ENCODE data around the gene DHCR7. TPM values are rescaled to one million over a fixed set of nuclear protein-coding genes. Genes with fewer than 3 reads are reported as not detected.

DHCR7 gene
- total and polyA plus RNA-seq, 2 donors (not counting 1 experiment from before 2014, with no cell fraction given), result 6.9 to 15.3 TPM

DNA sequence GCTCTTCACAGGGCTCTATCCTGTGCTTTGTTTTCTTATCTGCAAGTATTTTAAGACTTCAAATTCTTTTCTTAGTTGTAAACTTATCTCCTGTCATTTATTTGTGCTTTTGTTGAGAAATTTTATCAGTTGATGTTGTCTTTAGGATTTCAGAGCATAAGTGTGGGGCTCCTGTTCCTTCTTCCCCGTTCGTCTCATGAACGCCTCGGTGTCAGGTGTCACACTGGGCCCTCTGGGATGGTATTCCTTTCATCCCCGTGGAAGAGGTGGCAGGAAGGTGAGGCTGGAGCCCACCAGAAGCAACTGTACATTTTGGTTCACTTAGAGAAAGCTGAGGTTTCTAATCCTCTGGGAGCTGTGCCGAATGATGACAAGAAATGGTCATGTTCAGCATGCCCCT is 22.8 kb upstream of the DHCR7 start:
- H3K9me3 Mint-ChIP-seq (ENCODE audit: insufficient read depth), result no peaks in the 10 kb centered on the region
- Histone ChIP-seq H3K36me3 (replicated peaks in 1 of 2; ENCODE audit: control extremely low read depth in 1 of 2, control insufficient read depth in 1 of 2, extremely low read depth in 1 of 2, insufficient read depth in 2 of 2, low read length in 1 of 2) (peaks cover 1 to 56% of the 10 kb centered on the region in 2 experiments), H3K4me2 (replicated peaks; ENCODE audit: low read depth, low read length, poor library complexity, severe bottlenecking) (no peak overlapping the region), H3K9ac (ENCODE audit: low read length) (no peak overlapping the region), H2AFZ (ENCODE audit: insufficient read depth, low read depth, low read length, poor library complexity, severe bottlenecking) (no peak overlapping the region), H3K4me3 (ENCODE audit: control extremely low read depth in 1 of 5, extremely low read depth in 1 of 5, insufficient read depth in 1 of 5, low read depth in 2 of 5, low read length in 4 of 5) (no peak overlapping the region), H3K4me1 (ENCODE audit: control insufficient read depth in 2 of 2, insufficient read depth in 2 of 2, low read length in 2 of 2) (no peaks in the 10 kb centered on the region), H3K79me2 (ENCODE audit: control insufficient read depth, insufficient read depth, low read length) (no peaks in the 10 kb centered on the region), H3K27ac (ENCODE audit: low read length in 2 of 2) (no peak overlapping the region), H3K9me3 (ENCODE audit: control extremely low read depth in 1 of 3, control insufficient read depth in 2 of 3, insufficient read depth in 1 of 3, low read length in 2 of 3) (peaks cover 0 to 3% (median 0%) of the 10 kb centered on the region in 3 donors), H3K27me3 (replicated peaks in 1 of 4; ENCODE audit: control extremely low read depth in 1 of 4, control insufficient read depth in 3 of 4, insufficient read depth in 4 of 4, low read length in 3 of 4) (no peaks in the 10 kb centered on the region), H4K20me1 (ENCODE audit: control insufficient read depth, insufficient read depth, low read length, poor library complexity, severe bottlenecking) (no peaks in the 10 kb centered on the region)
- H3K4me3 Mint-ChIP-seq, result no peak overlapping the region
- CTCF ChIA-PET, result no interaction called here
- DNase-seq (no peak), ATAC-seq (ENCODE audit: low read depth) (no peak)
- no peak overlapping the region for H3K27ac Mint-ChIP-seq
- POLR2A ChIA-PET, result no interaction called here
- 88% methylated on average over 6 of the region's 6 CpGs for WGBS (ENCODE audit: insufficient coverage)
- intact Hi-C loops (cut with micrococcal nuclease), result no loop called here
- H3K4me1 Mint-ChIP-seq, result no peaks in the 10 kb centered on the region
- H3K27me3 Mint-ChIP-seq, result no peaks in the 10 kb centered on the region
- no peak for TF ChIP-seq EZH2 (IDR thresholded peaks at IDR 0.05; ENCODE audit: borderline replicate concordance, insufficient read depth, low read depth, low read length, poor library complexity, severe bottlenecking)
- TF ChIP-seq, protein P1, sequence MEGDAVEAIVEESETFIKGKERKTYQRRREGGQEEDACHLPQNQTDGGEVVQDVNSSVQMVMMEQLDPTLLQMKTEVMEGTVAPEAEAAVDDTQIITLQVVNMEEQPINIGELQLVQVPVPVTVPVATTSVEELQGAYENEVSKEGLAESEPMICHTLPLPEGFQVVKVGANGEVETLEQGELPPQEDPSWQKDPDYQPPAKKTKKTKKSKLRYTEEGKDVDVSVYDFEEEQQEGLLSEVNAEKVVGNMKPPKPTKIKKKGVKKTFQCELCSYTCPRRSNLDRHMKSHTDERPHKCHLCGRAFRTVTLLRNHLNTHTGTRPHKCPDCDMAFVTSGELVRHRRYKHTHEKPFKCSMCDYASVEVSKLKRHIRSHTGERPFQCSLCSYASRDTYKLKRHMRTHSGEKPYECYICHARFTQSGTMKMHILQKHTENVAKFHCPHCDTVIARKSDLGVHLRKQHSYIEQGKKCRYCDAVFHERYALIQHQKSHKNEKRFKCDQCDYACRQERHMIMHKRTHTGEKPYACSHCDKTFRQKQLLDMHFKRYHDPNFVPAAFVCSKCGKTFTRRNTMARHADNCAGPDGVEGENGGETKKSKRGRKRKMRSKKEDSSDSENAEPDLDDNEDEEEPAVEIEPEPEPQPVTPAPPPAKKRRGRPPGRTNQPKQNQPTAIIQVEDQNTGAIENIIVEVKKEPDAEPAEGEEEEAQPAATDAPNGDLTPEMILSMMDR (IDR thresholded peaks at IDR 0.05), result no peak

DNA sequence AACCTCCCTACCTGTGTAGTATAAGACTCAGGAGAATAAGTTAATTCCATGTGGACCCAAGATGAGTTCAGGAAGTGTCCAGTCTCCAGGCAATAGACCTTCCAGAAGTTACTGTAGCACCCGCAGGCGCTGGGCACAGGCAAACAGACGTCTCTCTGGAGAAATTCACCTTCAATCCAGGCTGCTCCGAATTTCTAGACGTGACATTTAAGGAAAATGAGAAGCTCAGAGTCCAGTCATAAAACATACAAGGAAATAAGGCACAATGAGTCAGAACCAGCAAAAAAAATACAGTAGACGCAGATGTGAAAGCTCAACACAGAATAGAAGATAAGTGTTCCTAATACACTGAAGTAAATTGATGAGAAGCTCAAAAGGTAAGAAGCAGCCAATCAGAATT is 19.0 kb upstream of the DHCR7 start:
- peaks cover 0 to 48% of the 10 kb centered on the region in 2 experiments for H3K36me3 ChIP-seq (replicated peaks in 1 of 2; ENCODE audit: control extremely low read depth in 1 of 2, control insufficient read depth in 1 of 2, extremely low read depth in 1 of 2, insufficient read depth in 2 of 2, low read length in 1 of 2)
- POLR2A ChIA-PET, result no interaction called here
- H3K4me3 Mint-ChIP-seq, result no peak overlapping the region

More for the DNA sequence above, 19.0 kb upstream of the DHCR7 start:
- CTCF ChIA-PET, result no interaction called here
- no peaks in the 10 kb centered on the region for H3K27me3 ChIP-seq (replicated peaks in 1 of 4; ENCODE audit: control extremely low read depth in 1 of 4, control insufficient read depth in 3 of 4, insufficient read depth in 4 of 4, low read length in 3 of 4)
- H3K27me3 Mint-ChIP-seq, result no peaks in the 10 kb centered on the region
- H3K27ac Mint-ChIP-seq, result no peak overlapping the region
- no peaks in the 10 kb centered on the region for H3K9me3 Mint-ChIP-seq (ENCODE audit: insufficient read depth)
- no peak overlapping the region for H3K9ac ChIP-seq (ENCODE audit: low read length)
- TF ChIP-seq, protein P1 (IDR thresholded peaks at IDR 0.05), result no peak
- no peak for TF ChIP-seq EZH2 (IDR thresholded peaks at IDR 0.05; ENCODE audit: borderline replicate concordance, insufficient read depth, low read depth, low read length, poor library complexity, severe bottlenecking)
- no peak overlapping the region for H2AFZ ChIP-seq (ENCODE audit: insufficient read depth, low read depth, low read length, poor library complexity, severe bottlenecking)
- H3K4me2 ChIP-seq (replicated peaks; ENCODE audit: low read depth, low read length, poor library complexity, severe bottlenecking), result no peak overlapping the region
- H3K79me2 ChIP-seq (ENCODE audit: control insufficient read depth, insufficient read depth, low read length), result no peaks in the 10 kb centered on the region
- H3K4me1 ChIP-seq (ENCODE audit: control insufficient read depth in 2 of 2, insufficient read depth in 2 of 2, low read length in 2 of 2), result no peaks in the 10 kb centered on the region
- peaks cover 8% of the 10 kb centered on the region for H4K20me1 ChIP-seq (ENCODE audit: control insufficient read depth, insufficient read depth, low read length, poor library complexity, severe bottlenecking)
- peaks cover 0 to 3% (median 0%) of the 10 kb centered on the region in 3 donors for H3K9me3 ChIP-seq (ENCODE audit: control extremely low read depth in 1 of 3, control insufficient read depth in 2 of 3, insufficient read depth in 1 of 3, low read length in 2 of 3)
- ATAC-seq (ENCODE audit: low read depth) (no peak), DNase-seq (no peak)
- no peak overlapping the region for H3K4me3 ChIP-seq (ENCODE audit: control extremely low read depth in 1 of 5, extremely low read depth in 1 of 5, insufficient read depth in 1 of 5, low read depth in 2 of 5, low read length in 4 of 5)
- intact Hi-C loops (cut with micrococcal nuclease), result no loop called here
- H3K27ac ChIP-seq (ENCODE audit: low read length in 2 of 2), result no peak overlapping the region
- H3K4me1 Mint-ChIP-seq, result peaks cover 5% of the 10 kb centered on the region
- WGBS (ENCODE audit: insufficient coverage), result 100% methylated on average over 3 of the region's 6 CpGs
